Activated T-helper 1 cell treated with anti-CD3 and anti-CD28 coated beads, Interleukin-12 subunit alpha, Interleukin-12 subunit beta, Interleukin-2, Interleukin-4 antibody, amounts not matched to agents 30 ng/mL and 10 ng/mL and 1 ng/mL, durations not matched to agents 14 hours and 24 hours and 36 hours (primary cell): ENCODE measurements around the gene ATP6V1G1. TPM values are rescaled to one million over a fixed set of nuclear protein-coding genes. Genes with fewer than 3 reads are reported as not detected.

ENCODE experiments used
- DNase-seq: peaks from one replicate; pipeline ENCODE4 v3.0.0; 2021; ENCODE audit warnings: low spot score
- H3K27ac Mint-ChIP-seq: one replicate; pipeline ENCODE4 v1.8.0; 2021; ENCODE audit warnings: mild to moderate bottlenecking, mixed read lengths
- H3K27me3 Mint-ChIP-seq: one replicate; pipeline ENCODE4 v1.8.0; 2022; ENCODE audit warnings: mild to moderate bottlenecking, moderate library complexity, mixed read lengths; ENCODE audit not compliant: insufficient read depth
- H3K36me3 Mint-ChIP-seq: one replicate; pipeline ENCODE4 v1.8.0; 2021; ENCODE audit warnings: low read depth, mixed read lengths
- H3K4me1 Mint-ChIP-seq: one replicate; pipeline ENCODE4 v1.8.0; 2021; ENCODE audit warnings: low read depth, mixed read lengths
- H3K4me3 Mint-ChIP-seq: one replicate; pipeline ENCODE4 v1.8.0; 2021; ENCODE audit warnings: mild to moderate bottlenecking, moderate library complexity, mixed read lengths
- H3K9me3 Mint-ChIP-seq: one replicate; pipeline ENCODE4 v1.8.0; 2021; ENCODE audit warnings: mixed read lengths
- intact Hi-C: fragments of 100-400 bp; cut with micrococcal nuclease; formaldehyde crosslinking; loops from one replicate; pipeline ENCODE4 v1.15.1; 2024
- total RNA-seq: library from RNA; stranded (reverse); gene quantifications from 2 replicates; pipeline ENCODE4 v1.2.3, GENCODE V29; 2022

Gene ATP6V1G1
- total RNA-seq, 1 donor from 2014 or later, result 57.2 TPM

DNA sequence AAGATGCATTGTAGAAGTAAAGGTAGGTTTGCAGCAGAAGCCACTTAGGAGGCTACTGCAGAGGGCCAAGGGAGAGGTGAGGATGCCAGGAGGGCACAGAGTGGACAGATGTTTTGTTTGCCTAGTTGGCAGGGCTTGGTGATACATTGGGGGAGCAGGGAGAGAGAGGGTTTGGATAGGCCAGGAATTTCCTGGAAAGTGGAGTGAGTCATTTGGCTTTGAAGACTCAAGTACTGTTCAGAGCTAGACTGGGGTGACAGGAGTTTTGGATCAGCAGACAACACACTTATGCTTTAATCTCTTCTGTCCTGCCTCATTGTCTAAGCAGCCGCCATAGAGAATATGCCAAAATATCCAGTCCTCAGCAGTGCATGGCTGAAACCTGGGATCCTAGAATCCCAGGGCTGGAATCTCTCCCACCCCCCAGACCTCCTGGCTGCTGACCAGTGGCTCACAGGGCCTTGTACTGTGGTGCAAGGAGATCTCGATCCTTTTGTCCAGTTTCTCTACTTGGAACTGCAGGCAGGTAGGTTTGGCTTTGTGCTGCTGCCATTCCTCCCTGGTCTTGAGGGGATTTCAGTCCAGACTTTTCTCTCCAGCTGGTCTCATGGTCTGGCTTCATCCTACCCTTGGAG lies 34.5 kb downstream of the ATP6V1G1 start:
- H3K27me3 Mint-ChIP-seq, result no peaks in the 10 kb centered on the region

DNA sequence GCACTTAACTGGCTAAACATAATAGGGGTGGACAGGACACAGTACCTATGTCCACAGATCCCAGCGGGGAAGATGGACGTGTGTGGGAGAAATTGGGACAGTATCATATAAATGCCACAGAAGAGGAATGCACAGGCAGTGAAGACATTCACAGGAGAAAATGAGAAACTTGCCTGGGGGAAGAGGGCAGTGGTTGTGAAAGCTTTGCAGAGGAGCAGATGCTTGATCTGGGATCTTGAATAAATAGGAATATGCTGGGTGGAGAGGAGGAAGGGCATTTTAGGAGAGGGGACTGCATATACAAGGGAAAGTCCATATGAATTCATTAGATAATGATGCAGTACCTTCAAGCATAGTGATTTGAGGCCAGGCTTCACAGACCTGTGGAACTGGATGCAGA lies 37.1 kb downstream of the ATP6V1G1 start:
- H3K4me1 Mint-ChIP-seq, result peaks cover 2% of the 10 kb centered on the region
- no peak for DNase-seq
- peaks cover 39% of the 10 kb centered on the region for H3K36me3 Mint-ChIP-seq
- H3K4me3 Mint-ChIP-seq, result no peak overlapping the region
- H3K9me3 Mint-ChIP-seq, result no peaks in the 10 kb centered on the region
- intact Hi-C loops, result no loop called here
- no peaks in the 10 kb centered on the region for H3K27me3 Mint-ChIP-seq
- no peak overlapping the region for H3K27ac Mint-ChIP-seq

More for the DNA sequence above, 34.5 kb downstream of the ATP6V1G1 start:
- no peak for DNase-seq
- Mint-ChIP-seq H3K9me3 (no peaks in the 10 kb centered on the region), H3K4me3 (no peak overlapping the region), H3K27ac (no peak overlapping the region), H3K36me3 (peaks cover 40% of the 10 kb centered on the region), H3K4me1 (peaks cover 16% of the 10 kb centered on the region)
- intact Hi-C loops, result no loop called here

DNA sequence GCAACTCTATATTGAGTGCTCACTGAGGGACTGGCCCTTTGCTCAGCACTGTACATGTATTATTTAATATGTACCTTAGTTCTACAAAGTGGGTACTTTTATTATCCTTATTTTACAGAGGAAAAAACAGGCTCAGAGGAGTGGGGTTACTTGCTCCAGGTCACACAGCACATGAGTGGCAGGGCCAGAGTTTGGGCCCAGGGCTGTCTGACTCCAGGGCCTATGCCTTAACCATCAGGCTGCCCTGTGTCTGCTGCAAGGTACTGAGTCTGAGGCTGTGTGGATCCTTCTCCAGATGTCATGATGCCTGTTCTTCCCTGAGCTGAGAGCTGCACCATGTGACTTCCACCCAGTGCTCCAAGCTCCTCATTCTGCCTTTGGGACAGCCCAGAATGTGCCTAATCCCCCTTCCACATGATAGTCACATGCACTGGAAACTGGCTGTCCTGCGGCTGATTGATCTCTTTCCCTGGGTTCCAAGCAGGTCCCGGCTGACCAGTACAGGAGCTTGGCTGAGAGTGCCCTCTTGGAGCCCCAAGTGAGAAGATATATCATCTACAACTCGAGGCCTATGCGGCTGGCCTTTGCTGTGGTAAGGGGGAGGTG lies 38.9 kb downstream of the ATP6V1G1 start:
- Mint-ChIP-seq H3K36me3 (peaks cover 36% of the 10 kb centered on the region), H3K27ac (no peak overlapping the region), H3K9me3 (no peaks in the 10 kb centered on the region), H3K27me3 (no peaks in the 10 kb centered on the region), H3K4me3 (no peak overlapping the region), H3K4me1 (no peaks in the 10 kb centered on the region)
- DNase-seq, result no peak
- intact Hi-C loops, result no loop called here

DNA sequence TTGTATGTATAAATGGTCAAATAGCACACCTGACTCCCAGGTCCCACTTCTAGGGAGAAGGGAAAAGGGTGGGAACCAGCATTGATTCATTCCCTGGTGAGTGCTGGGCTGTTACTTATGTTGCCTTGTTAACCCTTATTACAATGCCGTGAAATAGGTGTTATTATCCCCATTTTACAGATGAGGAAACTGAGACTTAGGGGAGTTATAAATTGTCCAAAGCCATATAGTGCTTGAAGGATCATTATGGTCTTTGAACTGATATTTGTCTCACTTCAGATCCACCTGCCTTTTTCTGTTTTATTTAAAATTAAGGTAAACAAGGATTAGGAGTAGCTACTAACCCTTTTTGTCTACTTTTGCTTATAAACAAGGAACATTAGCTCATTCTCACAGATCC lies 40.0 kb downstream of the ATP6V1G1 start:
- intact Hi-C loops, result no loop called here
- Mint-ChIP-seq H3K27ac (no peak overlapping the region), H3K4me3 (no peak overlapping the region), H3K4me1 (no peaks in the 10 kb centered on the region), H3K9me3 (no peaks in the 10 kb centered on the region), H3K36me3 (peaks cover 32% of the 10 kb centered on the region), H3K27me3 (no peaks in the 10 kb centered on the region)
- DNase-seq, result no peak

DNA sequence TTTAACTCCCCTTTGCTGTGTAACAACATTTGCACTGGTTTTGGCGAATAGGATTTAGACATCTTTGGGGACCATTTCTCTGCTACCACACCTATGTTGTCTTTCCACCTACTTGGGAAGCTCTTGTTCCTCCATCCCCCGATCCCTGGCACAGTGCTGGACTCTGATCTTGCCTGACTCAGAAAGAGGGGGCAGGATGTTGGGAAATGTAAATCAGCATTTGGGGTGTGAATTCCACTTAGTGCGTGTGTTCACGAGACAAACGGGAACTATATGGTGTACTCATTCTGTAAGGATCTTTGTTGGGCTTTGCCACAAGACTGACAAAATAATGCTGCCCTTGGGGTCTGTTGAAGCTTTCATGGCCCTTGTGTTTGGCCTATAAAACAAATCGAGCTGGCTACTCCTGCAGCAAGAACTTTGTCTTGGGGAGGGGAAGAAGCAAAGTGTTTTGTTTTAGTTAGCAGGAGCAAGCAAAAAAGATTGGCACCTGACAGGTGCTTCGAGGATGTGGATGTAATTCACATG lies 42.1 kb downstream of the ATP6V1G1 start:
- Mint-ChIP-seq H3K9me3 (no peaks in the 10 kb centered on the region), H3K27ac (no peak overlapping the region), H3K36me3 (peaks cover 33% of the 10 kb centered on the region), H3K4me1 (no peaks in the 10 kb centered on the region), H3K27me3 (no peaks in the 10 kb centered on the region), H3K4me3 (no peak overlapping the region)
- intact Hi-C loops, result no loop called here
- no peak for DNase-seq

DNA sequence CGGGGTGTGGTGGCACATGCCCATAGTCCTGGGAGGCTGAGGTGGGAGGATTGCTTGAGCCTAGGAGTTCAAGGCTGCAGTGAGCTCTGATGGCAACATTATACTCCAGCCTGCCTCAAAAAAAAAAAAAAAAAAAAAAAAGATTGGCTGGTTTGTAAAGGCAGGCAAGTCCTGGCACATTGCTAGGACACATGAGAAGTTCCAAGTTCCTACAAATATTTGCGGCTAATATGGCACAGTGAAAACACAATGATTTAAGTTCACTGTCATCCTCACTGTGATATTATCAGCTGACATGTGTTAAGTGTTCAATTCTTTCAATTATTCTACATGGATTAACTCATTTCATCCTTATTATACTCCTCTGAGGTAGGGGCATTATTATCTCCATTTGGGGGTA lies 43.6 kb downstream of the ATP6V1G1 start:
- no peaks in the 10 kb centered on the region for H3K9me3 Mint-ChIP-seq

DNA sequence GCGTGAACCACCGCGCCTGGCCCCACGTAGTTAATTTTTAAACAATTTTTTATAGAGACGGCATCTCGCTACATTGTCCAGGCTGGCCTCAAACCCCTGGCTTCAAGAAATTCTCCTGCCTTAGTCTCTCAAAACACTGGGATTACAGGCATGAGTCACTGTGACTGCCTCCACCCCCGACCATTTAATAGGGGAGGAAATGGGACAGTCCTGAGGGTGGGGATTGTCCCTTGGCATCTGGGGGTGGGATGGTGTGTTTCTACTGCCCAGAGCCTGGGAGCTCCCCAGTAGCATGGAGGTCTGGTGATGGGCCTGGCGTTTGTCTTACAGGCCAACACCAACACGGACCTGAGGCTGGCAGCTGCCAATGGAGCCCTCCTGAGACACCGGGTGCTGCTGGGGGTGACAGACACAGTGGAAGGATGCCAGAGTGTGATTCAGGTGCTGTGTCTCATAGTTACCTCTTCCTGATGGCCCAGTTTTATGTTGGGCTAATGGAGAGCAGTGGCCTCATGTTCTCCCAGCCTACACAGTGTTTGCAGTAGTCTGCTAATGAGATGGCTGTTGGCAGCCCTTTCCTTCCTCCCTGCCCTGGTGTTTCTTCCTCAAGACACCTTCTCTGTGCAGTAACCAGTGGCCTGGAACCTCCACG lies 46.0 kb downstream of the ATP6V1G1 start:
- DNase-seq, result no peak
- H3K27ac Mint-ChIP-seq, result no peak overlapping the region
- H3K4me3 Mint-ChIP-seq, result no peak overlapping the region
- peaks cover 33% of the 10 kb centered on the region for H3K36me3 Mint-ChIP-seq
- H3K4me1 Mint-ChIP-seq, result no peaks in the 10 kb centered on the region
- H3K9me3 Mint-ChIP-seq, result no peaks in the 10 kb centered on the region
- H3K27me3 Mint-ChIP-seq, result no peaks in the 10 kb centered on the region
- intact Hi-C loops, result no loop called here

More for the DNA sequence above, 43.6 kb downstream of the ATP6V1G1 start:
- peaks cover 36% of the 10 kb centered on the region for H3K36me3 Mint-ChIP-seq
- no peak overlapping the region for H3K27ac Mint-ChIP-seq
- no peaks in the 10 kb centered on the region for H3K27me3 Mint-ChIP-seq
- intact Hi-C loops, result no loop called here
- H3K4me3 Mint-ChIP-seq, result no peak overlapping the region
- no peak for DNase-seq
- no peaks in the 10 kb centered on the region for H3K4me1 Mint-ChIP-seq

DNA sequence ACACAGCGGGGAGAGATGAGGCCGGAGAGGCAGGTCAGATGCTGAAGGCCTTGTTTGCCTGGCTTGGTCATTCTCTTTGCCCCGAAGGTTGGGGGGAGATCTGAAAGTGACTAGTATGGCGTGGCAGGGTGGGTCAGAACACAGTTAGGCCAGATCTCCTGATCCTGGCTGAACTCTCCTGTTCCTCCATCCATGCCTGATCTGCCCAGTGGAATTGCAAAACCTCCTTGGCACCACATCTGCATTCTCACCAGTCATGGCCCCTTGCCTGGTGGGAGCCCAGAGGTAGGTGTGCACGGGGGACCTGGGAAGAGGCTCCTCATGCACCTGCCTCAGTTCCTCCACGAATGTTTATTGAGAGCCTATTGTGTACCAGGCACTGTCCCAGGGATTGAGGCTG lies 46.8 kb downstream of the ATP6V1G1 start:
- DNase-seq, result no peak
- no peaks in the 10 kb centered on the region for H3K9me3 Mint-ChIP-seq
- peaks cover 31% of the 10 kb centered on the region for H3K36me3 Mint-ChIP-seq
- H3K4me1 Mint-ChIP-seq, result no peaks in the 10 kb centered on the region
- no peak overlapping the region for H3K27ac Mint-ChIP-seq
- no peaks in the 10 kb centered on the region for H3K27me3 Mint-ChIP-seq
- no peak overlapping the region for H3K4me3 Mint-ChIP-seq
- intact Hi-C loops, result no loop called here

DNA sequence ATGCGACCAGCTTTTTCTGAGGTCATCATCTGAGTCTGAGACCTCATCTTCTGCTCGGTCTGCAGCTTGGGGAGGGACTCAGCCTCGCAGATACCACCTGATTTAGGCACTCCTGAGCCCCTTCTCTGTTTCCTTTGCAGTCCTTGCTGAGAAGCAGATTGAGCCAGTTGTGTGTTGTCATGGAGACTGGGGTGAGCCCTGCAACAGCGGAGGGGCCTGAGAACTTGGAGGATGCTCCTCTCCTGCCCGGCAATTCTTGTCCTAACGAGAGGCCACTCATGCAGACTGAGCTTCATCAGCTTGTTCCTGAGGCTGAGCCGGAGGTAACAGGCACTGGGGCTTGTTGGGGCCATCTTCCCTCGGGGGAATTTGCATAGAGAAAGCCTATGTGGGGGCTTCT lies 50.8 kb downstream of the ATP6V1G1 start:
- peaks cover 46% of the 10 kb centered on the region for H3K36me3 Mint-ChIP-seq
- intact Hi-C loops, result no loop called here
- no peak for DNase-seq
- H3K4me3 Mint-ChIP-seq, result no peak overlapping the region
- H3K27me3 Mint-ChIP-seq, result no peaks in the 10 kb centered on the region
- no peak overlapping the region for H3K27ac Mint-ChIP-seq
- H3K9me3 Mint-ChIP-seq, result no peaks in the 10 kb centered on the region
- H3K4me1 Mint-ChIP-seq, result no peaks in the 10 kb centered on the region

DNA sequence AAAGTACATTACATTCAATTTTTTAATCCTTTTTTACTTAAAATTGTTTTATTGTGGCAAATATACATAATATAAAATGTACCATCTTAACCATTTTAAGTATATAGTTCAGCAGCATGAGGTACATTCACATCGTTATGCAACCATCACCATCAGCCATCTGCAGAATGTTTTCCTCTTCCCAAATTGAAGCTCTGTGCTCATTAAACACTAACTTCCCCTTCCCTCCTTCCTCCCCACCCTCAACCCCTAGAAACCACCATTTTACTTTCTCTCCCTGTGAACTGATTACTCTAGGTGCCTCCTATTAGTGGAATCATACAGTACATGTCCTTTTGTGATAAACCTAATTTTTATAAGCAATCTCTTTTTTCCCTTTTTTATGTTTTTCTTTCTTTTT lies 54.4 kb downstream of the ATP6V1G1 start:
- no peak for DNase-seq
- peaks cover 44% of the 10 kb centered on the region for H3K36me3 Mint-ChIP-seq

DNA sequence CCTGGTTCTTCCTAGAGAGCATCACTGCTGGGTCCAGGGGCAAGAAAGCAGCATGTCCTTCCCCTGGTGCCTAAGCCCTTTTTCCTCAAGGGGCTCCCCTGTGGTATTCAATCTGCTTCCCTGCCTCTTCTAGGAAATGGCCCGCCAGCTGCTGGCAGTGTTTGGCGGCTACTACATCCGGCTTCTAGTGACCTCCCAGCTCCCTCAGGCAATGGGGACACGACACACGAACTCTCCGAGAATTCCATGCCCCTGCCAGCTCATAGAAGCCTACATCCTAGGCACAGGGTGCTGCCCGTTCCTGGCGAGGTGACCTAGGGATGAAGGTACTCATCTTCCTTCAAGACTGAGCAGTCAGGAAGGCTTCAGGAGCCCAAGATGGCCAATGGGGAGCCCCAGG lies 55.4 kb downstream of the ATP6V1G1 start:
- Mint-ChIP-seq H3K4me3 (no peak overlapping the region), H3K36me3 (peaks cover 49% of the 10 kb centered on the region), H3K4me1 (no peaks in the 10 kb centered on the region), H3K9me3 (peaks cover 4% of the 10 kb centered on the region), H3K27ac (no peak overlapping the region), H3K27me3 (no peaks in the 10 kb centered on the region)
- intact Hi-C loops, result no loop called here
- no peak for DNase-seq

More for the DNA sequence above, 54.4 kb downstream of the ATP6V1G1 start:
- H3K4me1 Mint-ChIP-seq, result no peaks in the 10 kb centered on the region
- no peaks in the 10 kb centered on the region for H3K27me3 Mint-ChIP-seq
- no peaks in the 10 kb centered on the region for H3K9me3 Mint-ChIP-seq
- H3K27ac Mint-ChIP-seq, result peak overlapping the region; percentile 45
- no peak overlapping the region for H3K4me3 Mint-ChIP-seq
- intact Hi-C loops, result no loop called here

DNA sequence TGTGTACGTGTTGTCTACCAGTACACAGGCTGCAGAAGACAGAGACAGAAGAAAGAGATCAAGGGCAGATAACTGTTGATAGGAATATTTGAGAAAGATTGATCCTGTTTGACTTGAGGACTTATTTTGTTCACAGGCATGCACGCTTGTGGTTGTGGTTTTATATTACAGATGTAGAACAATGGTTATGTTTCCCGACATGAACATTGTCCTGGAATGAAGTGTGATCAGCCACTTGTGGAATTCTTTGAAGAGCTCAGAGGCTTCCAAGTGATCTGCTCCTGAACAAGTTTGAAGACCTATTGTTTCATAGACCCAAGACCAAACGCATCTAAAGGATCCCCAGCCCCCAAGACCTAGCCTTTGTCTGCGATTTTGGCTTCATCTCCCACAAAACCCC lies 56.3 kb downstream of the ATP6V1G1 start:
- no peak overlapping the region for H3K27ac Mint-ChIP-seq
- no peaks in the 10 kb centered on the region for H3K4me1 Mint-ChIP-seq
- H3K36me3 Mint-ChIP-seq, result peaks cover 52% of the 10 kb centered on the region
- no peaks in the 10 kb centered on the region for H3K27me3 Mint-ChIP-seq
- no peak overlapping the region for H3K4me3 Mint-ChIP-seq
- intact Hi-C loops, result no loop called here
- peaks cover 4% of the 10 kb centered on the region for H3K9me3 Mint-ChIP-seq
- no peak for DNase-seq
